Fibroblast of skin of back (primary cell): ENCODE measurements around the gene TSPAN11.
"Not testable (repeated sequence)": the region's sequence is repeated elsewhere in the genome, so short reads cannot be mapped to it uniquely, and the experiment has no call there.

Experiments used
- DNase-seq: peaks from one replicate; pipeline ENCODE4 v3.0.0-alpha.2; 2013

TSPAN11 gene

DNA sequence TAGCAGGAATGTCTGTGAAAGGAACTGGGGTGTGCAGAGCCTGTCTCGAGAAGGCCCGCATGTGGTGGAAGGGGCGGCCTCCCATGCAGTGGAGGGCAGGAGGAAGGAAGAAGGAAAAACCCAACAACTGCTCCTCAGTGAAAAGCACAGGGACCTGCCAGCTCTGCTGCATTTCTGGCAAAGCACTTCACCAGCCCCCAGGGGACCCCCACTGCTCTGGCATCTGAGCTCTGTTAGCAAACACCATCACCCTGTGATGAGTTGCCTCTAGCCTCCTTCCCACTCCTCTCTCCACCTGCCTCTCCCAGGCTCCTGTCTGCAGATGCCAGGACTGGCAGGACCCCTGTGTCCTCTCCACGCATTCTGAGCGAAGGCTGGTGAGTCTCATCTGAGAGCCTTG is 78.1 kb downstream of the TSPAN11 start:
- DNase-seq: no peak

DNA sequence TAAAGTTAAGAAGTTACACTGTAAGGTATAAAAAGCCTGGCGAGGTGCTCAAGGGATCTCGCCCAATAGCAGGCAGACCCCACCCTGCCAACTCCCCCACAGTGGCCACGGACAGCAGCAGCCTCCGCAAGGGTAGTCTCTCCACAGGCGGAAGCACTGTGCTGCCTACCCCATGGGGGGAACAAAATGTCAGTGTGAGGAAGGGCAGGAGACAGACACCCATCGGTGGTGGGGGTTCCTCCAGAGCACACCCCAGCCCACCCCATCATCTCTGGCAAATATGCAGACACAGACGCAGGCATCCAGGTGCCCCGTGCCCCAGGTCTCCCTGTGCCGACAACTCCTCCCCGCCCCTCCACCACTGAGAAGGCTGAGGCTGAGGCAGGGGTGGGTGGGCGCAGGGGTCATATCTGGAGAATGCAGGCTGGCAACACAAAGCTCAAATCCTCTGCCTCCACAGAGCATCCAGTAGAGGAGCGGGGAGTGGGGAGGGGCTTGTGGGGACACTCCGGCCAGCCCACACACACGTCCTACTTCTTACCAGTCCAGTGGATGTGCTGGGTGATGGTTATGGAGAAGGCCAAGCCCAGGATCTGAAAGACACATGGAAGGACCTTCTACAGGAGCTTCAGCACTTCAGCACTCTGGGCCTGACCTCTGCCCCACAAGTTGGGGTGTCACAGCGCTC is 78.9 kb downstream of the TSPAN11 start:
- DNase-seq: no peak

DNA sequence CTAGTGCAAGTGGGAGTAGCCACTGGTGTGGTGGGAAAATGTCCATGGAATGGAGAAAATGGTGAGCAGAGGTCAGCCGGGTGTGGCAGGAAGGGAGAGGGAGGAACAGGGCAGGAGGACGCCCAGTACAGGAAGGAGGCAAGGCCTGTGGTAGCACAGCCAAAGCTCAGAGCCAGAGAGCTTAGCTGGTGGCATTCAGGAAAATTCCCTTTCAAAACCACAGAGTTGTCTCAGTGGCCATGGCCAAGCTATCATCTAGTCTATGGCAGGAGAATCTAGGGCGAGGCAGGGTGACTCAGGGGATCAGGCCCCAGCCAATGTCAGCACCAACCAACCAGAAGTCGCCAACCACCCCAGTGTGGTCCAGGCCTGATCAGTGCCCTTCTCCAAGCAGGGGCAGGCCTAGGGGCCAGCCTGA is 79.4 kb downstream of the TSPAN11 start:
- DNase-seq: peak; percentile 84

DNA sequence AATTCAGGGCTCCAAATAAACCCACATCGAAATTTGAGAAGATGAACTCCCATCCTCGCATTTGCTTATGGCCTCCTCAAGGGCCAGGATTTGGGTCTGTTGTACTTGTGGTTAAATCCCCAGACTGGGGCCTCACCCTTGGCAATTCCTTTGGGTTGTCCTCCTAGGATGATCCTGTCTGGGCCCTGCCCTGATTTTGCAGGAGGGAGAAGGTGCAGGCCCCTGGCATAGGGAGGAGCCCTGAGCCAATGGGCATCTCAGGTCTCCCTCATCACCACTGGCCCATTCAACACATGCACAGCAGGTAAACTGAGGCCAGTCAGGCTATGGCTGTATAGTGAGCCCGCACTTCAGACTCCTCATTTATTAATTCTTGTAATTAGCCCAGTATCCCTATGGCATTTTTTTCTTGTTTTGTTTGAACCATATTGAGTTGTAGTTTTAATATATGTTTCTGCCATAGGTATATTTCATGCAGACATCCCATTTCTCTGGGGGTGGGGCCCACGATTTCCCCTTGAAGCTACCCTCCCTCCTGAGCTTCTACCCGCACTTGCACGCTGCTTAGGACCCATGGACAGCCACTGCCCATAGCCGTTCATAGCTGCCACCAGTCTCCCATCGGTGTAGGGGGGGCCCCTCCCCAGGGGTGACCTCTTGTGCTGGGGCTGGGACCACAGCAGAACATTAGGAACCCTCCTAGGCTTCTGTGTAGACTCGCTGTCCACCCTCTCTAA is 80.0 kb downstream of the TSPAN11 start:
- no peak for DNase-seq

DNA sequence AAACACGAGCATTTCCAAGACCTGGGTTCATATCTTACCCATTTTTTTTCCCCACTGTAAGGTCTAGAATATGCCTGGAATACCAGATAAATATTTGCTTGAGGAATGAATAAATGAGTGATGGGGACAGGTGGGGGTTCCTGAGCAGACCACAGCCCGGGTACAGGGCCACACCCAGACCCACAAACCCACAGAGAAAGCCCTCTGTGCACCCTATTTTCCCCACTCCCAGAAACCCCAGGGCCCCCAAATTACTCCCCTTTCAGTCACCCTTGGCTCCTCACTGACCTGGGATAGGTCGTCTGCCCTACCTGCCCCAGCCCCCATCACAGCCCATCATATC is 80.6 kb downstream of the TSPAN11 start:
- no peak for DNase-seq

DNA sequence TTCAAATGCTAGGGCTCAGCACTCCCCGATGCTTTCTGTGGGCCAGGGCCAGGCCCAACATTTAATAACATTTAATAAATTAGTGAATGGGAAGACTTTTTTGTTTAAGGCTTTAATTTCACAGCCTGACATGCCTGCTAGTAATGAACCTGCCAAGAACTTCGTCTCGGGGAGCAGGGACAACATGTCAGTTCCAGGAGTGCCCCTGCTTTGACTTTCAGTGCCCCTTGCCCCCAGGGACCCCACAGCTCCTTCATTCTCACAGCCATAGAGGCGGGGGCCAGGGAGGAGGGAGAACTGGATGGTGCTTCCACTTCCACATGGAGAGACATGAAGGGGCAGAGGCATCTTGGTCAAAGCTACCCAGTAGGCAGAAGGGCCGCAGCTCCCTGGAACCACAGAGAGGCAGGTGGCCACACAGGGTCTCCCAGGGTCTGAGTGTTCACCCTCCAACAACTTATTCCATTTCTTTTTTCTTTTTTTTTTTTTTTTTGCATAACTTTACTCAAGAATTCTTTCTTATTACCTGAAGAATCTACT is 81.2 kb downstream of the TSPAN11 start:
- no peak for DNase-seq

DNA sequence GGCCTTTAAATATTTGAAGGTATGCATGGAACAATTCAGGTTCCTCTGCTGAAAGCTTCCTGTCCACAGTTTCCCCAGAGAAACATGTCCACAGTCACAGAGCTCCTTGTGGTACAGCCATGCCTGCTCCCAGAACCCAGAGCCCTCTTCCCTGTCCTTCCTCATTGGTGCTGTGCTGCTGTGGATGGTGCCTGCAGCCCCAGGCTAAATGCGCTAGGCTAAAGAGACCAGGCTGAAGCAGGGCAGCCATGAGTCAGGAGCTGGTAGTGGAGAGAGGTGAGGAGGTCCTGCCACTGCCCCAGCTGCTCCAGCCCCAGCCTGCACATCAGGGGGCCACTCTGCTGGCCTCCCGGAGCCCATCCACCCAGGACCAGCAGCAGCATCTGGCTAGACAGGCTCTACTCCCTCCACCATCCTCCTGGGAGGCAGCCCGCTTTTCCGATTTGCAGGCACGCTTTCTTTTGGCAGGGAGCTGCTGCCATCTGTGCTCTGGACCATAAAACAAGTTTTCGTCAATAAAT is 81.8 kb downstream of the TSPAN11 start:
- DNase-seq: no peak

DNA sequence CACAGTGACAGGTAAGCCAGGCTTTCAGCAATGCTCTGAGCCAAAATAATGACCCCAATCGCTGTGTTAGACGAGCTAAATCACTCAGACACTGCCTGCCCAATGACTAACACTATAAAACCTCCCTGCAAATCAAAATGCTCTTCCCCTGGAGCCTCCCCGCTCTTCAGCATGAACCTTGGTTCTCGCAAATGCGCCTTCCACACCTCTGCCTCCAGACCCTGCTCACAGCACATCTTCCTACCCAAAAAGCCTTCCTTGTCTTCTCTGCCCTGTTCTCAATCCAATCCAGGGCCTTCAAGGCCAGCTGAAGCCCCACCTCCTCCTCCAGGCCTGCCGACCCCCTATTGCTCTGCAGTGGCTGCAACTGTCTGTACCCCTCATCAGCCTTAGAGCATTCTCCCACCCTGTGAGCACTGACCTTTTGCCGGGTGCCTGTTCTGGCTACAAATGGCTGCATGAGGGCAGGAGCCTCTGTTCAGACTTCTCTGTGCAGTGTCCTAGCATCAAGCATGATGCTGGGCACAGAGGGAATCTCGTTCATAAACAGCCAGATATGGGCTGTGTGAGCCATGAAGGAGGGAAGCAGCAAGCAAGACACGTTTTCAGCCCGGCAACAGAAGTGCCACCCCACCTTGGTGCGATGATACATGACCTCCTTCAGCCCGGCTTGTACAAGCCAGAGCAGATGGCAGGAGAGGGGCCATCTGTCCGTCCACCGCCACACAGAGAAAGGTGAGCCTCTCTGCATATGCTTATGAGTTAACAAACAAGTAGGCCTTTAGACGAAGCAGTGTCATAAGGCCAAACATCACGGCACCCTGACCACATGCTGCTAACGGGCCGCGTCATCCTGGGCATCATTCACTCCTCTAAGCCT is 82.7 kb downstream of the TSPAN11 start:
- DNase-seq: no peak

DNA sequence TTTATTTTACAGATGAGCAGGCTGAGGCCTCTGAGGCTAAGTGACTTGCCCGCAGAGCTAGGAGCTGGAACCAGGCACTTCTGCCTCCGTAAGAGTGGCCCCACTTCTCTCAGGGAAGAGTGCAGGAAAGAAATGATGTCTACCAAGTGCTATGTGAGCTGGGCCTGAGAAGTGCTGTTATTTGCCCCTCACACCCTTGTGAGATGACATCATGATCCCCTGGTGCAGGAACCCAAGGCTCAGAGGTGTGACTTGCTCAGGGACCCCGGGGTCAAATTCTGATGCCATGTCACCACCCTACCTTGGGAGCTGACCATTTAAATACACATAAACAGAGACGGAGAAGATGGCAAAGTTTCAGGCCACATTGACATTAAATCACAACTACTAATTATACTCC is 83.4 kb downstream of the TSPAN11 start:
- DNase-seq: no peak

DNA sequence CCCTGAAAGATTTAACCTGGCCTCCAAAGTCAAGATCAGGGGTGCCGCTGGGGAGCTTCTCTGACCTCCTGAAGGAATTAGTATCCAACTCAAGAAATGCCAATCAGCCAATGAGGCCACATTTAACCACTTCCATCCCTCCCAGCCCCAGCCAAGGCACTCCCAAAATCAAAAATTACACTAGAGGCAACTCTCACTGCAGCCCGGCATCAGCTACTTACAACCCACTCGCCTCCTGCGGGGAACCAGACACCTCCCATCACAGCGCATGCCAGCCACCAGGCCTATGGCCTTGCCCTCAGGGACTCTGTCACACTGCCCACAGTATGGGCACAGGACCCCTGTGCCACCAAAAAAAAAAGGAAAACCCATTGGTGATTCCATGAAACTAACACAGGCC is 84.8 kb downstream of the TSPAN11 start:
- no peak for DNase-seq

DNA sequence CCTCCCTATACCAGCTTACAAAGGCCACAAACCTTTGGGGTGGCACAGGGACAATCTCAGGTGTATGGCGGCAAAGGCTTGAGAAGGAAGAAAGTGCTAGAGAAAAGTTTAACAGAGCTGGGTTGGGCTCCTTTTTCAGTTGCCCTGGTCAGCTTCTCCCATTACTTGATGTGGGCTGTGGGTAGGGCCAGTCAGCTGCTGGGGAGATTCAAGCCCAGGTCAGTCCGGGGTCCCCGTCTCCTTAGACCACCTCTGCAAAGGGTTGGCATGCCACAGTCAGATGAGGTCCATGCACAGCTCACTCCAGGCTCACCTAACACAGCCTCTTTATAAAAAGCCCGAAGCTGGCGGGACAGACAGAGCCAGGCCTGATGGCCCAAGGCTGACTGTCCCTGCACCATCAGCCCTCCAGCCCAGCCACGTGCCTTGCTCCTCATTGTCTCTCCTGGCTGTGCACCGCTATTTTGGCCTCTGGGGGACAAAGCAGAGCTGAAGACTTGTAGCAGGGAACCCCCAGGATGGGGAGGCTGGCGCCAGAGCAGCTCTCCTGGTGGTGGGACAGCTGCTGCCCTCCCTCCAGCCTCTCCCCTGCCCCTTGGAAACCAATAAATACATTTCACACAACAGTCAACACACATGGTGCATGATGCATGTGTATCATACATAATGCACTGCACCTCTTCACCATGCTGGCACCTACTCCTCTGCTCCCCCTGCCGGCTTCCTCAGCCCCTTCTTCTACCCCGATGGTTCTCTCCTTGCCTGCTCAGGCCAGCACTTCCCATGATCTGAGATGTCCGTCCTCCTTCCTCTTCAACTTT is 85.4 kb downstream of the TSPAN11 start:
- no peak for DNase-seq

DNA sequence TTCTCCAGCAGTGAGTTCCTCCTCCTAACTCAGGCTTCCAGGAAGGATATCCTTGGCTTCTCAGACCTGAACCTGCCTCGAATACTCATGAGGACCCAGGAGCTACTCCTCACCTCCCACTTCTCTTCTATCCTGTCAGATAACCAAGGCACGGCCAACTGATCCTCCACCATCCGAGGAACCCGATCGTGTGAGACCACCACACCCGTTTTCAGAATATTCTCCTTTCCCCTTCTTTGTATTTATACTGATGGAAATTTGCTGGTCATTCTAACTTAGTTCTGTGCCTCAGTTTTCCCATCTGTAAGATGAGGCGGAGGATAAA is 86.0 kb downstream of the TSPAN11 start:
- not testable (repeated sequence) for DNase-seq

DNA sequence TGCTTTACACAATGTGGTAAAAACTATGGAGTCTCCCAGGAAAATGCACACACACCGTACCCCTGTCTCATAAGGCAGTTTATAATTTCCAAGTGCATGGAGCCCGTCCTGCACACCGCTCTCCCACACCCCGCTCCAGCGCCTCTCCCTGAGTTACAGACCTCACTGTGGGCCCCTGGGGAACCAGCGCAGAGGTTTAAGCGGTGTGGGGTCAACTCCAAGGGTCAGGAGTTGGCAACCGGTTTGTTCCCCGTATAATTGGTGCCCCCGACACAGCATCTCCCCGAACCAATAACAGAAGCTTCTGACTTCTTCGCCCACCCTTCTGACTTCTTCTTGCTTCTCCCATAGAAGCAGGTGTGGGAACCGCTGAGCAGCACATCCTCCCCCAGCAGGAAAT is 88.7 kb downstream of the TSPAN11 start:
- no peak for DNase-seq

DNA sequence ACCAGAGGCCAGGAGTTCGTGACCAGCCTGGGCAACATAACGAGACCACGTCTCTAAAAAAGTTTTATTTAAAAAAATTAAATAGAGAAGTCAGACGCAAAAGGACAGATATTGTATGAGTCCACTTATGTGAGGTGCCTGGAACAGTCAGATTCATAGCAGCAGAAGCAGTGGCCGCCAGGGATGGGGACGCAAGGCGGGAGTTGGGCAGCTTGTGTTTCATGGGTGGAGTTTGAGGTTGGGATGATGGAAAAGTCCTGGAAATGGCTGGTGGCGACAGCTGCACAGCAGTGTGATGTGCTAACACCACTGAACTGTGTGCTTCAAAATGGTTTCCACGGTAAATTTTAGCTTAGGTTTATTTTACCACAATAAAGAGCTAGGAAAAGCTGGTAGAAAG is 89.5 kb downstream of the TSPAN11 start:
- DNase-seq: no peak

DNA sequence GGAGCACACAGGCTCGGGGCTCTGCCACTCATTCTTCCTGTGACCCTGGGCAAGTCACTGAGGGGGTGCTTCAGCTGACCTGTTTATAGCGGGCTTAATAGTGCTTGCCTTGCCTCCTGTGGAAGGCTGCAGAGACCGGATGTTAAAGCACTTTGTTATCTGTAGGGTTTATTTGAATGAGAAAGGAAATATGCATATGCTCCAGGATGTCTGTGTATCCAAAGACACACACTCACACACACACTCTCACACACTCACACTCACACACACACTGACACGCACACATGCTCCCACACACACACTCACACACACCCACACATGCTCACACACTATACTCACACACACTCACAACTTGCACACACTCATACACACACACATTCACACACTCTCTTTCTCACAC is 91.0 kb downstream of the TSPAN11 start:
- DNase-seq: no peak

DNA sequence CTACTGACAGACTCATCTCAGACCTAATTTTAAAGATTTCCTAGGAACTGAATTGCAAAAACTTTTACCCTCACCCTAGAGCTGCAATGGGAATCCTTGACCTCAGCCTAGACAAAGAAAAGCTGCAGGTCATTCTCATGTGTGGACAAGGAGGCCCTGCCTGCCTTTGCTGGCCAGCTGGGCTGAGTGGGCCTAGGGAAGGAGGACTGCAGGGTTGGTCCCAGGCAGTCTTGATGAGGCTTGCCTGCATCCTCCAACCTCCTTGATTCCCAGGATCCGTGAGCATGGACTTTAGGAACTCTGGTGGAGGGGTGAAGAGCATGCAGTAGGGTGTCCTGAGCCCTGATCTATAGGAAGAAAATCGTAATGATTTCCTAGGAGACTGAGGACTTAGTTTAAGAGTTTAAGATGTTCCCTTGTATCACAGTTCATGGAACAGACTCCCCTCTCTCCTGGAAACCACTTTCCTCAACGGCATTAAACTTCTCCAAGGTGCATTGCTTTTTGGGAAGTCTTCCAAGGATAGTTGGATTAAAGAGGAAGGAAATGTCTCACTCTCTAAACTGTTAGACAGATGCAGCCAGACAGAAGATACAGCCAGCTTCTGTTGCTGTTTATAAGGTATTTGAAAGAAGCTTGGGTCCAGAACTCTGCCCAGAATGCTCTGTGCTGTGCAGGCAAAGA is 91.7 kb downstream of the TSPAN11 start:
- DNase-seq: no peak

DNA sequence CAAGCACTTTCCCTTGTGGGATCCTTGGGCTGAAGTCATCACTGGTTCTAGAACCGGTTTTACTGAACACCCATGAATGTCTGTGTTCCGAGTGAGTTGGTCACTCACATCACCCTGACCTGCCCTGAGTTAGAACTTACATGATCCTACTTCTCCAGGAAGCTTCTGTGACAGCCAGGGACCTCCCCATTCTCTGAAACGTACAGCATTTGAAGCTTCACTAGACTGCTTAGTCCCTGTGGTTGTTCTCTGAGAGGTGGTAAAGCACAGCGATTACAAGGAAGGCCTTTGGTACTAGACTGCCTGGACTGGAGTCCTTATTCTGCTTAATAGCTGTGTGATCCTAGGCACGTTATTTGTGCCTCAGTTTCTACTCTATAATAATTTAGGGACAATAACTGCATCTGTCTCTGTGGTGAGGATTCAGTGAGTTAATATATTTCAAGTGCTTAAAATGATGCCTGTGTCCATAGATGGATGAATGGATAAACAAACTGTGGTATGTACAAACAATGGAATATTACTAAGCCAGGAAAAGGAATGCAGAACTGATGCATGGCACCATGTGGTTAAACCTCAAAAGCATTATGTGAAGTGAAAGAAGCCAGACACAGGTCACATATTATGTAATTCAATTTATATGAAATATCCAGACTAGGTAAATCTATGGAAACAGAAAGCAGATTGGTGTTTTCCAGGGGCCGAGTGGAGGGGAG is 92.4 kb downstream of the TSPAN11 start:
- no peak for DNase-seq

DNA sequence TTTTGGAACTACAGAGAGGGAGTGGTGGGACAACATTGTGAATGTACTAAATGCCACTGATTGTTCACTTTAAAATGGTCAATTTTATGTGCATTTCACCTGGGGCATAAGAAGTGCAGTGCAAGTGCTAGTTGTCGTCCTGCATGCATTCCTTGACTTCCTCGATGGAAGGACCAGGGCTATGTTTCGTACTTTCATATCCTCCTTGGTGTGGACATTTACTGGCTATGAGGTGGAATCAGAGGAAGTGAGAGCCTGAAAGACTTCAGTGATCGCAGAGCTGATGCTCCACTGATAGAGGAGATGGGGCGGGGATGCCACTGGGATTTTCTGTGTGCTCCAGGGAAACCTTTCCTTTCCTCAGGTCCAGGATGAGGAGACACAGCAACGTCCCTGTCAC is 93.0 kb downstream of the TSPAN11 start:
- no peak for DNase-seq

DNA sequence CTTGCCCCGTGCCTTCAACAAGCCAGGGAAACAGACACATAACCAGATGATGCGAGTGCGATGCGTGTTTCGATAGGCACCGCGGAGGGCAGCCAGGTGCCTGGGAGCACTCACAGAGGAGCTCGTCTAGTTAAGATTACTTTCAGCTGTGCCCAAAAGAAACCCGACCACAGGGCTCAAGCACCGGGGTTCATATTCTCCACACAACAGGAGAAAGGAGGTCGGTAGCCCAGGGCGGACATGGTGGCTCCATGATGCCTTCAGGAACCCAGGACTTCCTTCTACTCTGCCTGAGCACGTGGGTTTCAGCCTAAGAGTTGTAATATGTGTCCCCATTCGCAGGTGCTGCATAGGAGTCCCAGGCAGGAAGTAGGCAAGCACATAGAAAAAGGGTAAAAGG is 93.4 kb downstream of the TSPAN11 start:
- no peak for DNase-seq

DNA sequence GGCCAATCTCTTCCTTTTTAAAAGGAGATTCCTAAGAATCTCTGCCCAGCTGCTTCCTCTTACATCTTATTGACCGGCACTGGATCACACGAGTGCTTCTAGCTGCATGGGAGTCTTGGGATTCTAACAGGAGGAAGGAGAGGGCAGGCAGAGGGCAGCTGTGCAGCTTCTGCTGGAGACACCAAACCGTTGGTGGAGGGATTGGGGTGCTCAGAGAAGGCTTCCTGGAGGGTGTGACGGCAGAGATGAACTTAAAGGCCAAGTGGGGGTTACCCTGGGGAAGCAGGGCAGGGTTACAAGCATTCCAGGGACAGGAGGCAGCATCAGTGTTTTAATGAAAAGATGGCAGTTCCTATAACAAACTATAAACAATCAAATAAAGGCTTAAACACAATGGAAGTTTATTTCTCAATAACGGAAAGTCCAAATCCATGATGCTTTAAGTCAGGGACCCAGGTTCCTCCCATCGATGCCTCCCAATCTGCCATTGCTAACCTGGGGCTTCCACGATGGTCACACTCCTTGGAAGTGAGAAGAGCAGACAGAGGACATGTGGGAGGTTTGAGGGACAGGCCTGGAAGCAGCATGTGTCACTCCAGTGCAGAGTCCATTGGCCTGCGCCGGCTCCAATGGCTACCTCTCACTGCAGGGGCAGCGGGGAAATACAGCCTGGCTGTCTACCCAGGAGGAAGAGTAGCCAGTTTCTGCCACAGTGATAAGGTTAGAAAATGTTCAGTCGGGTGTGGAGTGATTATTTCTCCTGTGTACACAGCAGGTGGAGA is 94.0 kb downstream of the TSPAN11 start:
- DNase-seq: no peak
